Measurements from ENCODE around the gene KCND3. TPM values are rescaled to one million over a fixed set of nuclear protein-coding genes. Genes with fewer than 3 reads are reported as not detected.

KCND3 gene
- total RNA-seq, 1 donor from 2014 or later, result 5.5 TPM

DNA sequence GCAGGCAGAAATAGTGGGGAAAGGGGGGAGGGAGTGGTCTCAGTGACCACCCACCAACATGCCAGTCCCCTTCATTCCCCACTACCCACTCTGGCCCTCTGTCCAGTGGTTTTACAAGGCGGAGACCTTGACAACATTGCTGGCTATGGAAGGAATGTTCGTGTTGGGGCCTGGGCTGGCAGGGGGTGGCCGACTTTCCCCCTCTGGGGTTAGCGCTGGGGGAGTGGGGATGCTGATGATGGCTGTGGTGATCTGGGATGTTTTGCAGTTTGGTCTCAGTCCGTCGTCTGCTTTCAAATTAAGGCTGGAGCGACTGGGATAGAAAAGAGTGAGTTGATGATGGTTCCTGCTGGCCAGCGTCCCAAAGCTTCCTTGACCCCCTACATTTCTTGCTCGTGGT, 213.5 kb downstream of the KCND3 start:
- no peak for ATAC-seq
- intact Hi-C loops (cut with DNase I), result no loop called here

DNA sequence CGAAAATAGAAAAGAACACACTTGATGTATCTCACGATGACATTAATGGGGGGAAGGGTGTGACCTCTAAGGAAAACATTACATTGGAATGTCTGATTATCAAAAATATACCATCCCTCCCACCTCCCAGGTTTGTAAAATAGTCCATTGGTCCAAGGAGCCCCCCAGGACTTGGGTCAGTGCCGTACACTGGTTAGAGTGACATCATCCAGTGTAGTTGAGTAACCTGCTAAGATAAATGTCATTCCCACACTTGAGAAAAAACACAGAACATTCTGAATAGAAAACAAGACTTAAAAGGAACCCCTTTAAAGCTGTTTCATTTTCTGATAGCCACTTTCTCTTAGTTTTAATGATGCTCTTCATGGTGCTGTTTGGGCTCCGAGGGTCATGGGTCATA, 218.6 kb downstream of the KCND3 start:
- intact Hi-C loops (cut with DNase I), result no loop called here
- no peak overlapping the region for H3K27ac ChIP-seq
- H3K36me3 ChIP-seq, result peaks cover 23% of the 10 kb centered on the region
- TF ChIP-seq CTCF (IDR thresholded peaks at IDR 0.05), result no peak
- H3K9me3 ChIP-seq, result no peaks in the 10 kb centered on the region
- H3K4me3 ChIP-seq, result no peak overlapping the region
- DNase-seq (no peak), ATAC-seq (no peak)
- H3K27me3 ChIP-seq (ENCODE audit: low read depth), result no peaks in the 10 kb centered on the region
- no peaks in the 10 kb centered on the region for H3K4me1 ChIP-seq

More for the DNA sequence above, 213.5 kb downstream of the KCND3 start:
- Histone ChIP-seq H3K4me3 (no peak overlapping the region), H3K27ac (no peak overlapping the region), H3K4me1 (no peaks in the 10 kb centered on the region), H3K36me3 (no peaks in the 10 kb centered on the region), H3K27me3 (ENCODE audit: low read depth) (no peaks in the 10 kb centered on the region), H3K9me3 (no peaks in the 10 kb centered on the region)
- no peak for DNase-seq
- no peak for TF ChIP-seq CTCF (IDR thresholded peaks at IDR 0.05)

GRCh38 chr1:111769517-111770146, 219.8 kb downstream of the KCND3 start:
- TF ChIP-seq CTCF (IDR thresholded peaks at IDR 0.05), result peak; percentile 79
- Histone ChIP-seq H3K9me3 (no peaks in the 10 kb centered on the region), H3K4me1 (no peaks in the 10 kb centered on the region), H3K4me3 (no peak overlapping the region), H3K27me3 (ENCODE audit: low read depth) (no peaks in the 10 kb centered on the region), H3K36me3 (peaks cover 35% of the 10 kb centered on the region), H3K27ac (no peak overlapping the region)
- peak; percentile 61 to 74 for ATAC-seq
- intact Hi-C loops (cut with DNase I), result loop anchor here (10.0 kb wide), 1 partner anchor 285 kb away; no protein-coding TSS in a partner anchor
- no peak for DNase-seq

DNA sequence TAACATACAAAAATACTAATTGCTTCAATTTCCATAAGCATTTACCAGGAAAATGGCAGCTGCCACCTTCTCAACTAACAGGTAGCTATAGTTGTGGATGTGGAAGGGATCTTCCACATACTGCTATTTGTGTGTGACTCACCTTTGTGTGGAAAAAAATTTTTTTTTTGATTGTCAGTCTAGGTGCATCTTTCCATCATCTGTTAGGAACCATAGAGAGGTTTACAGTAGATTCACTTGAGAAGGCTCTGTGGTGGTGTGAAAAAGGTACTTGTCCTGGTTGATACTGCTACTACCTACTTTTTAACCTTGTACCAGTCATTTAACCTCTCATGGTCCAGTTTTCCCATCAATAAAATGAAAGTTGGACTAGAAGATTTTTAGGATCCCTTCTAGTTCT, 220.8 kb downstream of the KCND3 start:
- Histone ChIP-seq H3K4me1 (no peaks in the 10 kb centered on the region), H3K36me3 (peaks cover 45% of the 10 kb centered on the region), H3K27me3 (ENCODE audit: low read depth) (no peaks in the 10 kb centered on the region), H3K4me3 (no peak overlapping the region), H3K27ac (no peak overlapping the region), H3K9me3 (no peaks in the 10 kb centered on the region)
- no peak for TF ChIP-seq CTCF (IDR thresholded peaks at IDR 0.05)
- ATAC-seq (no peak), DNase-seq (no peak)
- intact Hi-C loops (cut with DNase I), result loop anchor here (10.0 kb wide), 1 partner anchor 284 kb away; no protein-coding TSS in a partner anchor

DNA sequence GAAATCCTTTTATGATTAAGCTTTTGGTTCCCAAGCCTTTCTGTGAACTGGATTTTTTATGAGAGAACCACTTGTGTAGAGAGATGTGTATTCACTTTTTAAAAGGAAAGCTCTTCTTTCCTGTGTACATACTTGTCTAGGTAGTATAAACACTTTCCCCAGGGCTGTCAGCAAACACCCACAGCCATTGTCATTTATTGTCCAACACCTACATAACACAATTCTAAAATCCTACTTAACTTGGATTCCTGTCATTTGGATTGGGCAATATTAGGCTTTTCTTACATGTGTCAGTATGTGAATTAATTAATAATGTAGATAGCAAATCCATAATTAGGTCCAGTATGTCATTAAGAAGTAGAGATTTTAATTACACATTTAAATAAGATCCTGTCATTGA, 221.4 kb downstream of the KCND3 start:
- Histone ChIP-seq H3K27me3 (ENCODE audit: low read depth) (no peaks in the 10 kb centered on the region), H3K4me3 (no peak overlapping the region), H3K27ac (no peak overlapping the region), H3K4me1 (no peaks in the 10 kb centered on the region), H3K9me3 (no peaks in the 10 kb centered on the region), H3K36me3 (peaks cover 51% of the 10 kb centered on the region)
- ATAC-seq (no peak), DNase-seq (no peak)
- TF ChIP-seq CTCF (IDR thresholded peaks at IDR 0.05), result no peak
- intact Hi-C loops (cut with DNase I), result loop anchor here (10.0 kb wide), 1 partner anchor 283 kb away; no protein-coding TSS in a partner anchor
